SIG-M5 treated with dmso at 0.1 percent for 504 hours (cell line): ENCODE measurements around the gene LY6G5B.
"Not testable (repeated sequence)": the region's sequence is repeated elsewhere in the genome, so short reads cannot be mapped to it uniquely, and the experiment has no call there.

ENCODE experiments used
- DNase-seq: peaks from one replicate; lab custom pipeline; 2025; ENCODE audit not compliant: unreplicated experiment; lab: John Stamatoyannopoulos, UW

The LY6G5B gene

GRCh38 chr6:31690231-31691077 is 20.7 kb downstream of the LY6G5B start:
- DNase-seq, result no peak

- DNase-seq, result no peak
These were observed 21.3 kb downstream of the LY6G5B start for GRCh38 chr6:31691078-31691463.

GRCh38 chr6:31691564-31692108 is 21.9 kb downstream of the LY6G5B start:
- DNase-seq, result no peak

GRCh38 chr6:31692353-31692752 is 22.6 kb downstream of the LY6G5B start:
- no peak for DNase-seq

- DNase-seq, result no peak
These were observed 23.1 kb downstream of the LY6G5B start for GRCh38 chr6:31692886-31693285.

- no peak for DNase-seq
These were observed 23.8 kb downstream of the LY6G5B start for GRCh38 chr6:31693535-31693934.

GRCh38 chr6:31697555-31697954 is 27.8 kb downstream of the LY6G5B start:
- no peak for DNase-seq

- no peak for DNase-seq
These were observed 31.1 kb downstream of the LY6G5B start for GRCh38 chr6:31700740-31701401.

- DNase-seq, result no peak
These were observed 32.1 kb downstream of the LY6G5B start for GRCh38 chr6:31701666-31702404.

- DNase-seq, result no peak
These were observed 32.6 kb downstream of the LY6G5B start for GRCh38 chr6:31702405-31702818.

- DNase-seq, result peak; percentile 97
These were observed 33.3 kb downstream of the LY6G5B start, which contains the start of gene ABHD16A for GRCh38 chr6:31702819-31703716. TSS of gene ABHD16A (minus strand) at chr6:31703324. CDS start at chr6:31703281, 43 bp downstream.

- DNase-seq, result no peak
These were observed 36.2 kb downstream of the LY6G5B start for GRCh38 chr6:31705931-31706330.

- DNase-seq, result no peak
These were observed 36.8 kb downstream of the LY6G5B start, which contains the start of gene LY6G6F for GRCh38 chr6:31706599-31706998. TSS of gene LY6G6F (plus strand) at chr6:31706866. CDS start at chr6:31706907, 41 bp downstream.

- DNase-seq, result no peak
These were observed 37.9 kb downstream of the LY6G5B start for GRCh38 chr6:31707701-31708100.

- DNase-seq, result no peak
These were observed 38.4 kb downstream of the LY6G5B start for GRCh38 chr6:31708224-31708623.

GRCh38 chr6:31709157-31709556 is 39.4 kb downstream of the LY6G5B start:
- DNase-seq, result not testable (repeated sequence)

- no peak for DNase-seq
These were observed 40.9 kb downstream of the LY6G5B start for GRCh38 chr6:31710523-31711219.

GRCh38 chr6:31711233-31711632 is 41.5 kb downstream of the LY6G5B start:
- DNase-seq, result no peak

GRCh38 chr6:31712296-31712695 is 42.5 kb downstream of the LY6G5B start:
- no peak for DNase-seq

- DNase-seq, result no peak
These were observed 43.7 kb downstream of the LY6G5B start for GRCh38 chr6:31713465-31713864.
